GM12878 (cell line): Measurements from ENCODE around the gene FAM234B. TPM values are rescaled to one million over a fixed set of nuclear protein-coding genes. Genes with fewer than 3 reads are reported as not detected.

Experiments used
- ATAC-seq: fragments of 200-7000 bp; cut with Tn5 transposase; 3 replicates; pipeline ENCODE4 v1.9.1; 2020; ENCODE audit warnings: mild to moderate bottlenecking, moderate library complexity
- BruUV-seq: library from RNA; stranded (reverse); fragments of 400-500 nt; replicated peaks from 2 replicates; lab custom pipeline; 2021; lab: Mats Ljungman, UMichigan
- CTCF ChIA-PET: fragments of 300-600 bp; sonication (Branson Sonifier 250); formaldehyde crosslinking; extraction: SDS; loops from one replicate; lab custom pipeline; 2021; ENCODE audit warnings: inconsistent platforms; lab: Yijun Ruan, JAX
- POLR2A ChIA-PET: fragments of 350-600 bp; formaldehyde crosslinking; extraction: SDS; loops from one replicate; lab custom pipeline; 2021; ENCODE audit warnings: inconsistent platforms; lab: Charles Lee
- RAD21 ChIA-PET: fragments of 300-600 bp; sonication (Branson Sonifier 250); formaldehyde crosslinking; loops from one replicate; lab custom pipeline; 2023; ENCODE audit warnings: antibody characterized with exemption; ENCODE audit not compliant: unreplicated experiment; lab: Charles Lee
- SMC1A ChIA-PET: fragments of 300-600 bp; sonication (Branson Sonifier 250); formaldehyde crosslinking; loops from one replicate; lab custom pipeline; 2023; ENCODE audit not compliant: unreplicated experiment, uncharacterized antibody; lab: Charles Lee
- DNase-seq: peaks from one replicate; pipeline ENCODE4 v3.0.0-alpha.2; 2011; ENCODE audit warnings: low read depth, low spot score
- FAIRE-seq: peaks from 3 replicates; lab custom pipeline; 2011; peaks lifted over from hg19 to GRCh38; lab: Jason Lieb, UNC
- H2AFZ ChIP-seq: 2 replicates; pipeline ENCODE4 v1.6.0; 2011; ENCODE audit warnings: low read depth, low read length, control low read depth; ENCODE audit not compliant: control insufficient read depth
- H3K27ac ChIP-seq: 2 replicates; pipeline ENCODE4 v1.5.1; 2011; ENCODE audit warnings: control low read depth; ENCODE audit not compliant: control insufficient read depth, insufficient read depth
- H3K27me3 ChIP-seq, 2 experiments: replicated peaks in 1 of 2; 2 replicates each; pipeline versions ENCODE4 v1.6.0 to v1.6.1; 2011; ENCODE audit warnings: low read length in 1 of 2; ENCODE audit not compliant: control insufficient read depth in 2 of 2, insufficient read depth in 2 of 2
- H3K36me3 ChIP-seq, 2 experiments: 2 replicates each; pipeline ENCODE4 v1.5.1; 2011; ENCODE audit warnings: low read length in 1 of 2; ENCODE audit not compliant: control insufficient read depth in 2 of 2, insufficient read depth in 2 of 2
- H3K4me1 ChIP-seq: 2 replicates; pipeline ENCODE4 v1.6.1; 2011; ENCODE audit warnings: mild to moderate bottlenecking, low read length, moderate library complexity, mixed read lengths; ENCODE audit not compliant: control insufficient read depth, insufficient read depth
- H3K4me2 ChIP-seq: 2 replicates; pipeline ENCODE4 v1.6.0; 2011; ENCODE audit warnings: control low read depth; ENCODE audit not compliant: control insufficient read depth, insufficient read depth
- H3K4me3 ChIP-seq: fragments of 200-600 bp; sonication (generic); 2 replicates; pipeline ENCODE4 v1.5.1; 2016
- H3K79me2 ChIP-seq: 2 replicates; pipeline ENCODE4 v1.6.0; 2011; ENCODE audit warnings: low read length; ENCODE audit not compliant: control insufficient read depth, insufficient read depth
- H3K9ac ChIP-seq: 2 replicates; pipeline ENCODE4 v1.8.0; 2011; ENCODE audit warnings: low read length, control low read depth, mixed read lengths; ENCODE audit not compliant: control insufficient read depth, insufficient read depth
- H3K9me3 ChIP-seq: replicated peaks from 3 replicates; pipeline ENCODE4 v1.5.1; 2011; ENCODE audit warnings: mild to moderate bottlenecking, low read length; ENCODE audit not compliant: control insufficient read depth, insufficient read depth
- H4K20me1 ChIP-seq: 2 replicates; pipeline ENCODE4 v1.6.0; 2011; ENCODE audit not compliant: control insufficient read depth, insufficient read depth
- ATF7 ChIP-seq: fragments of 450-650 bp; IDR thresholded peaks from 2 replicates; pipeline ENCODE4 v1.6.1; 2016; ENCODE audit warnings: low read depth, mild to moderate bottlenecking
- CTCF ChIP-seq, 3 experiments: IDR thresholded peaks in 2 of 3; conservative IDR thresholded peaks in 1 of 3; 2 replicates each; pipeline ENCODE4 v1.5.1; 2011; ENCODE audit warnings: low read depth in 3 of 3, low read length in 3 of 3, mild to moderate bottlenecking in 3 of 3, control low read depth in 2 of 3, moderate library complexity in 2 of 3, inconsistent platforms in 1 of 3, mixed read lengths in 1 of 3; ENCODE audit not compliant: control insufficient read depth in 2 of 3, insufficient read depth in 1 of 3; ENCODE audit errors: extremely low read depth in 1 of 3
- E2F8 ChIP-seq: fragments of 450-650 bp; IDR thresholded peaks from 2 replicates; pipeline ENCODE4 v1.6.1; 2018; ENCODE audit warnings: mild to moderate bottlenecking, low read depth, moderate library complexity; ENCODE audit not compliant: partially characterized antibody
- HDAC6 ChIP-seq: fragments of 200-600 bp; sonication (generic); IDR thresholded peaks from one replicate; pipeline ENCODE4 v1.8.0; 2017; ENCODE audit warnings: antibody characterized with exemption; ENCODE audit not compliant: unreplicated experiment
- KAT2A ChIP-seq: conservative IDR thresholded peaks from 2 replicates; pipeline ENCODE4 v1.6.1; 2011; ENCODE audit warnings: low read depth, low read length; ENCODE audit not compliant: control insufficient read depth
- MEF2A ChIP-seq: IDR thresholded peaks from 2 replicates; pipeline ENCODE4 v1.6.1; 2011; ENCODE audit warnings: low read depth, mild to moderate bottlenecking, low read length, moderate library complexity; ENCODE audit not compliant: insufficient read depth
- MEF2B ChIP-seq: fragments of 450-650 bp; IDR thresholded peaks from 2 replicates; pipeline ENCODE4 v1.6.1; 2018; ENCODE audit warnings: mild to moderate bottlenecking, moderate library complexity; ENCODE audit not compliant: partially characterized antibody, poor library complexity, severe bottlenecking
- MLLT1 ChIP-seq: fragments of 450-650 bp; IDR thresholded peaks from 2 replicates; pipeline ENCODE4 v1.6.1; 2016; ENCODE audit warnings: mild to moderate bottlenecking
- PKNOX1 ChIP-seq: fragments of 450-650 bp; IDR thresholded peaks from 2 replicates; pipeline ENCODE4 v1.6.1; 2016; ENCODE audit warnings: mild to moderate bottlenecking
- SMAD1 ChIP-seq: fragments of 450-650 bp; IDR thresholded peaks from 2 replicates; pipeline ENCODE4 v1.6.1; 2018; ENCODE audit warnings: mild to moderate bottlenecking, low read depth; ENCODE audit not compliant: partially characterized antibody
- SMAD5 ChIP-seq: IDR thresholded peaks from 2 replicates; pipeline ENCODE4 v1.6.1; 2016; ENCODE audit warnings: antibody characterized with exemption, low read depth
- SRF ChIP-seq, 2 experiments: IDR thresholded peaks; 2 replicates each; pipeline ENCODE4 v1.6.1; 2011; ENCODE audit warnings: low read depth in 2 of 2, low read length in 2 of 2, mild to moderate bottlenecking in 1 of 2, moderate library complexity in 1 of 2
- ZNF24 ChIP-seq: fragments of 450-650 bp; IDR thresholded peaks from 2 replicates; pipeline ENCODE4 v1.6.1; 2017; ENCODE audit warnings: antibody characterized with exemption, mild to moderate bottlenecking
- ZNF384 ChIP-seq: IDR thresholded peaks from 2 replicates; pipeline ENCODE4 v1.6.1; 2012; ENCODE audit warnings: low read depth, mild to moderate bottlenecking, low read length, improper control_type of control experiment, borderline replicate concordance
- WGBS: methylation state at CpG from one replicate; pipeline ENCODE4 v1.1.6; 2016; ENCODE audit warnings: low lambda C conversion rate; ENCODE audit not compliant: insufficient replicate concordance, insufficient coverage; ENCODE audit errors: missing lambda C conversion rate; 5-methylcytosine and 5-hydroxymethylcytosine counted together
- in situ Hi-C: fragments of 300-500 bp; cut with MboI; formaldehyde crosslinking; loops from 9 replicates; pipeline ENCODE4 v1.14.3; 2018; ENCODE audit warnings: mixed read lengths
- intact Hi-C: fragments of 100-400 bp; cut with micrococcal nuclease; formaldehyde crosslinking; loops from one replicate; pipeline ENCODE4 v1.14.2; 2022; ENCODE audit not compliant: unreplicated experiment
- polyA plus RNA-seq, 11 experiments: library from polyadenylated mRNA; depleted of rRNA in 4 of 11; unstranded in 6 of 11; stranded (reverse) in 5 of 11; fragments of >200 nt; fragmentation: Nextera tagmentation in 4 of 11; fragmentation: Illumina TruSeq in 1 of 11; extraction: Ambion mirVana in 4 of 11; extraction: Trizol in 1 of 11; gene quantifications; 1 replicate in 1 of 11; 2 replicates in 10 of 11; pipeline versions ENCODE4 v1.2.1 to v1.2.3, GENCODE V29; 2011 to 2016; ENCODE audit warnings: inconsistent platforms in 2 of 11, missing spikeins in 2 of 11, low read depth in 1 of 11
- total RNA-seq, 4 experiments: library from RNA; depleted of rRNA in 3 of 4; stranded (reverse); fragments of >200 nt in 3 of 4; fragmentation: Illumina TruSeq in 1 of 4; extraction: Trizol in 1 of 4; gene quantifications; 2 replicates each; pipeline versions ENCODE4 v1.2.1 to v1.2.3, GENCODE V29; 2013 to 2021

FAM234B gene
- total and polyA plus RNA-seq, 10 of the 15 experiments (the other 5 are each of a cell fraction or from before 2014, with no cell fraction given), result 0.09 to 2.8 (median 0.18) TPM

GRCh38 chr12:13075786-13076570 is 31.8 kb downstream of the FAM234B start (continued):
- TF ChIP-seq KAT2A (no peak), ZNF24 (no peak), ZNF384 (no peak)
- TF ChIP-seq, all 136 proteins: peak for 0

GRCh38 chr12:13079440-13079906 is 35.3 kb downstream of the FAM234B start:
- Histone ChIP-seq H4K20me1 (no peaks in the 10 kb centered on the region), H3K27ac (no peak overlapping the region), H3K27me3 (no peaks in the 10 kb centered on the region), H3K4me3 (no peak overlapping the region), H3K36me3 (no peaks in the 10 kb centered on the region), H3K4me1 (no peaks in the 10 kb centered on the region), H3K79me2 (no peaks in the 10 kb centered on the region), H3K9me3 (no peaks in the 10 kb centered on the region; the same call in 2 of the 3 replicates), H3K9ac (no peak overlapping the region), H2AFZ (no peak overlapping the region), H3K4me2 (no peak overlapping the region)
- DNase-seq (no peak), FAIRE-seq (no peak), ATAC-seq (no peak)
- ChIA-PET RAD21 (no interaction called here), POLR2A (no interaction called here), SMC1A (interaction anchor here (1.2 kb wide), 1 partner anchor 164 kb away, joined by 3 read pairs; no protein-coding TSS in a partner anchor), CTCF (no interaction called here)
- in situ Hi-C loops, result no loop called here
- WGBS, result 63% methylated on average over 8 of the region's 8 CpGs
- TF ChIP-seq MEF2B (no peak), SRF (IDR thresholded peaks at IDR 0.05; ENCODE audit: low read depth in 2 of 2, low read length in 2 of 2) (no peak), HDAC6 (no peak), E2F8 (no peak), SMAD1 (no peak), SMAD5 (no peak), CTCF (IDR thresholded peaks at IDR 0.05 in 2 of 3, conservative IDR thresholded peaks at IDR 0.05 in 1 of 3; ENCODE audit: control insufficient read depth in 2 of 3, extremely low read depth in 1 of 3, insufficient read depth in 1 of 3, low read depth in 3 of 3, low read length in 3 of 3) (no peak), MLLT1 (no peak), ATF7 (no peak), PKNOX1 (no peak), MEF2A (no peak)
- BruUV-seq, result no TSS peak
- intact Hi-C loops, result no loop called here
